ENCODE data around the gene CLASRP. TPM values are rescaled to one million over a fixed set of nuclear protein-coding genes. Genes with fewer than 3 reads are reported as not detected.

The CLASRP gene
- total RNA-seq, 1 experiment from 2014 or later, result 38.9 TPM

GRCh38 chr19:45020071-45020470, 18.8 kb upstream of the CLASRP start:
- TF ChIP-seq CTCF (conservative IDR thresholded peaks at IDR 0.05; ENCODE audit: low read depth, low read length) (no peak), EZH2phosphoT487 (IDR thresholded peaks at IDR 0.05; ENCODE audit: borderline replicate concordance, low read length) (no peak), EZH2 (IDR thresholded peaks at IDR 0.05; ENCODE audit: low read length, unreplicated experiment) (no peak)
- no TSS peak for BruUV-seq (replicated peaks)
- CTCF ChIA-PET, result no interaction called here
- Histone ChIP-seq H3K27ac (ENCODE audit: low read length) (no peak overlapping the region), H3K4me2 (ENCODE audit: low read length) (no peak overlapping the region), H3K79me2 (ENCODE audit: low read length) (no peaks in the 10 kb centered on the region), H4K20me1 (ENCODE audit: low read length) (no peaks in the 10 kb centered on the region), H3K9me2 (replicated peaks; ENCODE audit: low read length) (no peaks in the 10 kb centered on the region), H2AFZ (ENCODE audit: low read length) (no peak overlapping the region), H3K9ac (ENCODE audit: low read length) (no peak overlapping the region), H3K27me3 (ENCODE audit: low read length) (no peaks in the 10 kb centered on the region), H3K36me3 (ENCODE audit: low read depth, low read length) (no peaks in the 10 kb centered on the region), H3K4me3 (ENCODE audit: low read length) (no peak overlapping the region), H3F3A (ENCODE audit: low read length, unreplicated experiment) (no peaks in the 10 kb centered on the region), H3K4me1 (ENCODE audit: insufficient read depth, low read length) (no peaks in the 10 kb centered on the region), H3K9me3 (ENCODE audit: low read length) (no peaks in the 10 kb centered on the region)
- DNase-seq, result no peak
- intact Hi-C loops (cut with micrococcal nuclease), result no loop called here
- POLR2A ChIA-PET (ENCODE audit: unreplicated experiment), result no interaction called here
- ATAC-seq, result no peak

- ATAC-seq, result no peak
- TF ChIP-seq EZH2 (IDR thresholded peaks at IDR 0.05; ENCODE audit: low read length, unreplicated experiment) (no peak), CTCF (conservative IDR thresholded peaks at IDR 0.05; ENCODE audit: low read depth, low read length) (no peak), EZH2phosphoT487 (IDR thresholded peaks at IDR 0.05; ENCODE audit: borderline replicate concordance, low read length) (no peak)
- Histone ChIP-seq H3K9me3 (ENCODE audit: low read length) (no peaks in the 10 kb centered on the region), H3K36me3 (ENCODE audit: low read depth, low read length) (no peaks in the 10 kb centered on the region), H3K4me1 (ENCODE audit: insufficient read depth, low read length) (no peaks in the 10 kb centered on the region), H3K27me3 (ENCODE audit: low read length) (no peaks in the 10 kb centered on the region), H3F3A (ENCODE audit: low read length, unreplicated experiment) (no peaks in the 10 kb centered on the region), H3K9me2 (replicated peaks; ENCODE audit: low read length) (no peaks in the 10 kb centered on the region), H3K4me2 (ENCODE audit: low read length) (no peak overlapping the region), H2AFZ (ENCODE audit: low read length) (no peak overlapping the region), H3K4me3 (ENCODE audit: low read length) (no peak overlapping the region), H3K79me2 (ENCODE audit: low read length) (no peaks in the 10 kb centered on the region), H3K9ac (ENCODE audit: low read length) (no peak overlapping the region), H4K20me1 (ENCODE audit: low read length) (no peaks in the 10 kb centered on the region), H3K27ac (ENCODE audit: low read length) (no peak overlapping the region)
- no peak for DNase-seq
- intact Hi-C loops (cut with micrococcal nuclease), result no loop called here
- no TSS peak for BruUV-seq (replicated peaks)
- CTCF ChIA-PET, result no interaction called here
- POLR2A ChIA-PET (ENCODE audit: unreplicated experiment), result no interaction called here
These were observed 16.9 kb upstream of the CLASRP start for GRCh38 chr19:45021971-45022370.

GRCh38 chr19:45023048-45023447, 15.8 kb upstream of the CLASRP start:
- ChIA-PET POLR2A (ENCODE audit: unreplicated experiment) (no interaction called here), CTCF (no interaction called here)
- no peaks in the 10 kb centered on the region for H4K20me1 ChIP-seq (ENCODE audit: low read length)
- H3K27ac ChIP-seq (ENCODE audit: low read length), result no peak overlapping the region
- H3K9me2 ChIP-seq (replicated peaks; ENCODE audit: low read length), result no peaks in the 10 kb centered on the region
- H3K4me1 ChIP-seq (ENCODE audit: insufficient read depth, low read length), result no peaks in the 10 kb centered on the region
- TF ChIP-seq EZH2phosphoT487 (IDR thresholded peaks at IDR 0.05; ENCODE audit: borderline replicate concordance, low read length) (no peak), EZH2 (IDR thresholded peaks at IDR 0.05; ENCODE audit: low read length, unreplicated experiment) (no peak), CTCF (conservative IDR thresholded peaks at IDR 0.05; ENCODE audit: low read depth, low read length) (no peak)
- H3K36me3 ChIP-seq (ENCODE audit: low read depth, low read length), result no peaks in the 10 kb centered on the region
- intact Hi-C loops (cut with micrococcal nuclease), result no loop called here
- no TSS peak for BruUV-seq (replicated peaks)
- no peaks in the 10 kb centered on the region for H3K79me2 ChIP-seq (ENCODE audit: low read length)
- H3K4me3 ChIP-seq (ENCODE audit: low read length), result no peak overlapping the region
- no peak overlapping the region for H3K9ac ChIP-seq (ENCODE audit: low read length)
- no peaks in the 10 kb centered on the region for H3K9me3 ChIP-seq (ENCODE audit: low read length)
- no peaks in the 10 kb centered on the region for H3K27me3 ChIP-seq (ENCODE audit: low read length)
- no peaks in the 10 kb centered on the region for H3F3A ChIP-seq (ENCODE audit: low read length, unreplicated experiment)
- no peak for ATAC-seq
- DNase-seq, result no peak
- no peak overlapping the region for H2AFZ ChIP-seq (ENCODE audit: low read length)
- no peak overlapping the region for H3K4me2 ChIP-seq (ENCODE audit: low read length)

Measured in PC-3 (cell line).